Esophagus squamous epithelium (tissue), 4 donors: Measurements from ENCODE around the gene HACD4.
"Not testable (repeated sequence)": the region's sequence is repeated elsewhere in the genome, so short reads cannot be mapped to it uniquely, and the experiment has no call there.

Experiments
- CTCF ChIP-seq, 6 experiments: fragments of 450-650 bp in 4 of 6; fragments of 200-600 bp in 2 of 6; sonication (generic) in 2 of 6; IDR thresholded peaks; one replicate each; pipeline ENCODE4 v1.5.1; 2016 to 2019; ENCODE audit warnings: antibody characterized with exemption in 6 of 6, mild to moderate bottlenecking in 4 of 6, moderate library complexity in 4 of 6
- POLR2A ChIP-seq, 4 donors: fragments of 450-650 bp; IDR thresholded peaks; one replicate each; pipeline ENCODE4 v1.6.1; 2017; ENCODE audit warnings: antibody characterized with exemption in 4 of 4, mild to moderate bottlenecking in 4 of 4, moderate library complexity in 3 of 4

GRCh38 chr9:20974191-20974938, 57.1 kb downstream of the HACD4 start:
- not testable (repeated sequence) for TF ChIP-seq POLR2A, CTCF (IDR thresholded peaks at IDR 0.05)
